Stimulated activated naive CD4-positive, alpha-beta T cell treated with Interleukin-2 at 50 U/mL for 16 hours (primary cell): ENCODE measurements around the gene RFX8.
"Not testable (repeated sequence)": the region's sequence is repeated elsewhere in the genome, so short reads cannot be mapped to it uniquely, and the experiment has no call there.

Source experiments
- DNase-seq: peaks from one replicate; lab custom pipeline; 2025; lab: John Stamatoyannopoulos, UW

The RFX8 gene

GRCh38 chr2:101440127-101440738 is 34.7 kb downstream of the RFX8 start:
- no peak for DNase-seq

- DNase-seq = no peak
Measured at GRCh38 chr2:101439716-101440115, 35.2 kb downstream of the RFX8 start.

GRCh38 chr2:101438555-101438954 is 36.4 kb downstream of the RFX8 start:
- not testable (repeated sequence) for DNase-seq

GRCh38 chr2:101435001-101435862 is 39.7 kb downstream of the RFX8 start:
- no peak for DNase-seq

GRCh38 chr2:101433465-101433864 is 41.4 kb downstream of the RFX8 start:
- no peak for DNase-seq

GRCh38 chr2:101432411-101433181 is 42.3 kb downstream of the RFX8 start:
- no peak for DNase-seq

GRCh38 chr2:101431486-101431885 is 43.4 kb downstream of the RFX8 start:
- DNase-seq = no peak

DNA sequence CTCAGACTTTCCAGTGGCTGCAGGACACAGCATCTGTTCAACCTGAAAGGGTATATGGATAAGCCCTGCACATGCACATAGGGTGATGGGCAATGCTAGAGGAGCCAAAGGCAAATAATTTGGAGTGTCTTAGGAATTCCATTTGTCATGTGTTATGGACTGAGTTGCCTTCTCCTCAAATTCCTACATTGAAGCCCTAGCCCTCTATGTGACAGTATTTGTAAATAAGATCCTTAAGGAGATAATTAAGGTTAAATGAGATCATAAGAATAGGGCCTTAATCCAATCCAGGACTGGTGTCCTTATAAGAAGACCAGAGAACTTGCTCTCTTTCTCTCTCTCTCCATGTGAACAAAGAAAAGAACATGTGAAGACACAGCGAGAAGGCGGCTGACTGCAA is 44.8 kb downstream of the RFX8 start:
- DNase-seq = no peak

- no peak for DNase-seq
Measured at GRCh38 chr2:101429453-101429852, 45.5 kb downstream of the RFX8 start.

DNA sequence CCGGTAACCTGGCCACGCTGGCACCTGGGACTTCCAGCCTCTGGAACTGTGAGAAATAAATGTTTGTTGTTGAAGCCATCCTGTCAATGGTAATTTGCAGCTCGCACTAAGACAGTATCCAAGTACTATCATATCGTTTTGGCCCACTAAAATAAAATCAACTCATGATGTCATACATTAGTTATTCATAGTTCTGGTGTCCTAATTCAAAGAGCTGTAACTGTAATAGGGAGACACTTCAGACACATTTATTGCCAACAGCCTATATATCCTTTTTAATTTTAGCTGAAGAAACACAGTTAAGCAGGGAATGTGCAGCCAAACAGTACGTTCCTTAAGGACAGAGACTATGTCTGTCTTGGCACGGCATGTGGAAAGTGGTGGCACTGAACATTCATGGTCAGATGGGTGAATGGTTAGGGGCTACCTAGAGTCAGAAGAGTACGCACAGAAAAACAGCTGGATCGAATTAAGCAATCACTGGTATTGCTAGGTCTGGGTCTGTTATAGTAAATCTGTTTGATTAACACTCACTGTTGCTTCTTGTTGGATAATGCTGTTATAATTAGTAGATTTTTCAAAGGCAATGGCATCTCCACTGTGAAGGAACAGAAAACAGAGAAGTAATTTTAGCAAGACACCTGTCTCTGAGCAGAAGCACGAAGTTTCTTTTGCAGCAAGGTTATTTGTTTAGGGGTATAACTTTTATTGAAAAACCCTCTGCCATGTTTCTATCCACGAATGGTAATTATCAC is 46.3 kb downstream of the RFX8 start:
- DNase-seq = no peak

- no peak for DNase-seq
Measured at GRCh38 chr2:101427743-101428142, 47.2 kb downstream of the RFX8 start.

DNA sequence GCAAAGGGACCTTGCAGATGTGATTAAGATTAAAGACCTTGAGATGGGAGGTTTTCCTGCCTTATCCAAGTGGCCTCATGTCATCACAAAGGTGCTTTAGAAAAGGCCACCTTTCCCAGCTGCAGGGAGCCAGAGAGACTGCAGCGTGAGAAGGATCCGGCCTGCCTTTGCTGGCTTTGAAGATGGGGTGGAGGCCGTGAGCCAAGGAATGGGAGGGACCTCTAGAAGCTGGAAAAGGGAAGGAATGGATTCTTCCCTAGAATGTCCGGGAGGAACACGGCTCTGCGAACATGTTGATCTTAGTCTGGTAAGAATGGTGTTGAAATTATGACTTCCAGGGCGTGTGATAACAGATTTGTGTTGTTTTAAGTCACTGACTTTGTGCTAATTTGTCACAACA is 47.7 kb downstream of the RFX8 start:
- no peak for DNase-seq

DNA sequence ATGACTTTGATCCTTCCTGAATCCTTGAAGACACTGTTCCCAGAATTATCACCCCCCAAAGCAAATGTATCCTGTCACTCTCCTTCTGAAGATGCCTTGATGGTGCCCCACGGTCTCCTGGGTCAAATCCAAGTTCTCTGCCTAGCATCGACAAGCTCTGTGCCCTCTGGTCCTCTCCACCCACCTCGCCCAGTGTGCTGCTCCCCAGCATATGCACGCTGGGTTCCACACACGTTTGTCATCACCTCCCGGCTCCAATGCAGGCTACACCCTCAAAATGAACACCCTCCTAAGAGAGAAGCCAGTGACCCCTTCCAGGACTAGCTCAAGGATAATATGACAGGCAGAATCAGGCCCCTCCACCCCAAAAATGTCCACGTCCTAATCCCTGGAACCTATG is 48.1 kb downstream of the RFX8 start:
- no peak for DNase-seq

DNA sequence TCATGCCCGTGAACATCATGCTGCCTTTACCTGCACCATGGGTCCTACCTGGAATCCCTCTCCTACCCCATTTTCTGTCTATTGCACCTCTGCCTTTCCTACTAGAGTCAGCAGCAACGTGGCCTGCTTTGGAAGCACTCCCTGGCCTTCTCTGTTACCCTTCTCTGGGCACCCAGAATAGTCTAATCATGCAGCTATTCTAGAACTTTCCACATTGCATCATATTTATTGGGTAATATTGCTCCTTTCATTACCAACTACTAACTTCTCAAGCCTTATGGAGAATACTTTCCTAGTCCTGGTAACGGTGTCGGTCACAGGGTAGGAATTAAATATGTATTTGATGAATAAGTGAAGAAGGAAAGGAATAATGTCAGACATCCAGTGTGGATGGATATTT is 54.3 kb downstream of the RFX8 start:
- no peak for DNase-seq

DNA sequence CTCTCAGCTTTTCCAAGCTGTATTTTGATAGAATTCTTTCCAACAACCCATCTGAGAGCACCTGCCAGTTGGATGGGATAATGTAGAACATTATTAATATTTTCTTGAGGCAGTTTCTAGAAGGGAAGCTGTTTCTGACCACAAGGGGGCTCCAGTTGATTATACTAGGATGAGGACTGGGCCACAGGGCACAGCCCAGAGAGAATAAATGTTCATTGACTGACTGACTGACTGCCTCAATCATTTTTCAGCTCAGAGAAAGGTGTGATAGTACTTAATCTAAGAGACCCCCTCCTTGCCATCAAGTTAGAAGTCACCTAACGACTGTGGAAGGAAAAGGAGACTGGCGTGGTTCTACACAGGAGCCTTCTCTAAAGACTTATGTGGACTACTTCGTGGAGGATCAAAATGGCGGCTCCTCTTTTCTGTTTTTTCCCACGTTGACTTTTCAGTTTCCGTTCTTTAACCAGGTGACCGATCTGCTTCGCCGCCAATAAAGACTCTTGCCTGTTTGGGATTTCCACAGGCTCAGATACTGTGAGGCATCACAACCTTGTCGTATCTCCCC is 55.7 kb downstream of the RFX8 start:
- peak; percentile 32 for DNase-seq

DNA sequence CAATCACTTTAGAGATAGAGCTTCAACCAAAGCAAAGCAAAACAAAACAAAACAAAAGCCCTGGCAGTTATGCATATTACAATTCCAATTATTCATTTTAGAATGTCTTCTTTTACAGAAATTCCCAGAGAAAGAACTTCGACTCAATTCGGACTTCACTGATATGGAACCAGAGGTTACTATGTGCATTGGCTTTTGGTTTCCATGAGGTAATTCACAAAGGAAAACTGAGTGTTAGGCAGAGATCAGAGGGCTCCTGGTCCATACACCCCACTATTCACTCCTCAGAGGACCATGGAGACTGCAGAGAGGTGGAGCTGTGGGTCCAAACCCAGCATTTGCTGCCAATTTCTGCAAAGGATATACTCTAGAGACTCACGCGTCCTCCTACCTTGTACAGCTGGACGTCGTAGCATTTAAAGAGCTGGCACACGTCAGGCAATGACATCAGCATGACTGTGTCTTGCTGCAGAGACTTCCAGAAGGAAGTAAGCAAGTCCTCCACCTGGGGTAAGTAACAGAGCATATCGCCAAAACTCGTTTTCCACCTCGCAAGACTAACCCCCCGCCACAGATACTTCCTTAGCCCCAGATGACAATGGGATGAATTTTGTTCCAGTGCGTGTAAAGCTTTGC is 56.3 kb downstream of the RFX8 start:
- DNase-seq = no peak

DNA sequence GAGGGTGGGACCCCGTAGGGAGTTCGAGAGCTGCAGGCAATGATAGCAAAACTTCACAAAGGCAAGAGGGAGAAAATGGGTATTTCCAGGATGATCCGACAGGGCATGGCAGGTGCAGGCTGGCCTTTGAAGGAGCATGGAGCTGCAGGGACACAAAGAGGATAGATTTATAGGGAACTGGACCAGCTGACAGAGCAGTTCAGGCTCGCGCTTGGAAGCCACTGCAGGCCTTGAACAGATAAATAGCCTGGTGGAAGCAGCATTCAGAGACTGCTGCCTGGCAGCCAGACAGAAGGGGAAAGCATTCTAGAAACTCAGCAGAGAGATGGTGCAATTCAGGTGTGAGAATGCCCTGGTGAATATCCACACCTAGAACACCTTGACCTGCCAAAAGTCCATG is 58.3 kb downstream of the RFX8 start:
- DNase-seq = no peak

- no peak for DNase-seq
Measured at GRCh38 chr2:101415884-101416283, 59.0 kb downstream of the RFX8 start.

DNA sequence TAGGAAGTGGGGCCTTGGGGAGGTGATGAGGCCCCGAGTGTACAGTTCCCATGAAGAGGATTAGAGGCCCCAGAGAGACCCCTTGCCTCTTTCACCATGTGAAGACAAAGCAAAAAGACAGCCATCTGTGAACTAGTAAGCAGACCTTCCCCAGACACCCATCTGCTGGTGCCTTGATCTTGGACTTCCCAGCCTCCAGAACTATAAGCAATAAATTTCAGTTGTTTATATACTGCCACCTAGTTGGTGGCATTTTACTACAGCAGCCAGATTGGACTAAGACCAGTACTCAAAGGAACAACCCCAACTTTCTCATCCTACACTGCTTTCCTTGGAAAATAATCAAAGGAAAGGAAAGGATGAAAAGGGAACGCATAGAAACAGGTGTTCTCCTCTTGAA is 59.7 kb downstream of the RFX8 start:
- DNase-seq = no peak

DNA sequence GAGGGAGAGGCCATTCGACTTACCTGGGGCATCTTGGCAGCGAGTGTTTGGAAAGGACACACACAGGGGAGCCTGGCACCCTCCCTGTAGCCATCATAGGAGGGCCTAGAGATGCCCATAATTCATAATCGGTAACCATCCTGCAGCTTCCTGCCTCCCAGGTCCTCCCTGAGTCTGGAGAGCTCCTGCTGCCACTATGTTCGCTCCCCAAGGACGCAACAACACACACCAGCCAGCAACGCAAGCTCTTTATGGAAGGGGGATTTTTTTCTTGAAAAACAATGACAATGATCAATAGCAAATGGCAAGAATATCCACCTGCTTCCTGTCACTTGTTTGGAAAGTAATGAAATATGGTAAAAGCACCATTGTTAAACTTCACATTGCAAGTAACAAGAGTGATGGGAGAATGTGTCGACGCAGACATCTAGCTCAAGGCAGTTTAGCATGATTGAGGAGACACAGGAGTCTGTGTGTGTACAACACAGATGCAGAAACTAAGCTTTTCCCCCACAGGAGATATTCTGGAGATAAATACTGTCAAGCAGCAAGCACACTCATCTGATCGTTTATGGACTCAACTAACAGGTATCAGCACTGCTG is 62.7 kb downstream of the RFX8 start:
- no peak for DNase-seq

- no peak for DNase-seq
Measured at GRCh38 chr2:101410746-101411145, 64.2 kb downstream of the RFX8 start.
